Measurements from ENCODE around the gene LORICRIN.

DNA sequence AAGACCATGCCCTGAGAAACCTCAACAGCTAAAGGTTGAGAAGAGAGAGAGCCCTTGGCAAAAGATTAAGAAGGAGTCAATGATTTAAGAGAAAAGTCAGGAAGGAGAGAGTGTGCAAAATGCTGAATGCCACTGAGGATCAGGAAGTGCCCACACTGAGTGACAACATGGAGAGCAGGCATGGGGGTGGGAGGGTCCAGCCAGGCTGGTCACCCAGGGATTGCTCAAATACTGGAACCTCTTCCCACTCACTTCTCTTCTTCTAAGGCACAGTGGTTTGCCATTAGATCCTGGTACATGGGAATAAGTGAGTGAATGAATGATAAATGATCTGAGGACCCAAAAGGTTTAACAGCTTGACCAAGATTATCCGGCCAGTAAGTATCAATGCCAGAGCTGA is 31.0 kb upstream of the LORICRIN start:
- no peak for TF ChIP-seq EZH2phosphoT487 (IDR thresholded peaks at IDR 0.05; ENCODE audit: low read depth)
- TF ChIP-seq, protein P1, sequence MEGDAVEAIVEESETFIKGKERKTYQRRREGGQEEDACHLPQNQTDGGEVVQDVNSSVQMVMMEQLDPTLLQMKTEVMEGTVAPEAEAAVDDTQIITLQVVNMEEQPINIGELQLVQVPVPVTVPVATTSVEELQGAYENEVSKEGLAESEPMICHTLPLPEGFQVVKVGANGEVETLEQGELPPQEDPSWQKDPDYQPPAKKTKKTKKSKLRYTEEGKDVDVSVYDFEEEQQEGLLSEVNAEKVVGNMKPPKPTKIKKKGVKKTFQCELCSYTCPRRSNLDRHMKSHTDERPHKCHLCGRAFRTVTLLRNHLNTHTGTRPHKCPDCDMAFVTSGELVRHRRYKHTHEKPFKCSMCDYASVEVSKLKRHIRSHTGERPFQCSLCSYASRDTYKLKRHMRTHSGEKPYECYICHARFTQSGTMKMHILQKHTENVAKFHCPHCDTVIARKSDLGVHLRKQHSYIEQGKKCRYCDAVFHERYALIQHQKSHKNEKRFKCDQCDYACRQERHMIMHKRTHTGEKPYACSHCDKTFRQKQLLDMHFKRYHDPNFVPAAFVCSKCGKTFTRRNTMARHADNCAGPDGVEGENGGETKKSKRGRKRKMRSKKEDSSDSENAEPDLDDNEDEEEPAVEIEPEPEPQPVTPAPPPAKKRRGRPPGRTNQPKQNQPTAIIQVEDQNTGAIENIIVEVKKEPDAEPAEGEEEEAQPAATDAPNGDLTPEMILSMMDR (IDR thresholded peaks at IDR 0.05; ENCODE audit: low read depth, low read length), result no peak
